ENCODE results near the gene RPLP2. TPM values are rescaled to one million over a fixed set of nuclear protein-coding genes. Genes with fewer than 3 reads are reported as not detected.
A peak's percentile ranks its signal among the peaks of the same experiment; 100 is the strongest.

The RPLP2 gene
- total RNA-seq, 2 experiments from 2014 or later = 2,941 to 2,963 TPM

DNA sequence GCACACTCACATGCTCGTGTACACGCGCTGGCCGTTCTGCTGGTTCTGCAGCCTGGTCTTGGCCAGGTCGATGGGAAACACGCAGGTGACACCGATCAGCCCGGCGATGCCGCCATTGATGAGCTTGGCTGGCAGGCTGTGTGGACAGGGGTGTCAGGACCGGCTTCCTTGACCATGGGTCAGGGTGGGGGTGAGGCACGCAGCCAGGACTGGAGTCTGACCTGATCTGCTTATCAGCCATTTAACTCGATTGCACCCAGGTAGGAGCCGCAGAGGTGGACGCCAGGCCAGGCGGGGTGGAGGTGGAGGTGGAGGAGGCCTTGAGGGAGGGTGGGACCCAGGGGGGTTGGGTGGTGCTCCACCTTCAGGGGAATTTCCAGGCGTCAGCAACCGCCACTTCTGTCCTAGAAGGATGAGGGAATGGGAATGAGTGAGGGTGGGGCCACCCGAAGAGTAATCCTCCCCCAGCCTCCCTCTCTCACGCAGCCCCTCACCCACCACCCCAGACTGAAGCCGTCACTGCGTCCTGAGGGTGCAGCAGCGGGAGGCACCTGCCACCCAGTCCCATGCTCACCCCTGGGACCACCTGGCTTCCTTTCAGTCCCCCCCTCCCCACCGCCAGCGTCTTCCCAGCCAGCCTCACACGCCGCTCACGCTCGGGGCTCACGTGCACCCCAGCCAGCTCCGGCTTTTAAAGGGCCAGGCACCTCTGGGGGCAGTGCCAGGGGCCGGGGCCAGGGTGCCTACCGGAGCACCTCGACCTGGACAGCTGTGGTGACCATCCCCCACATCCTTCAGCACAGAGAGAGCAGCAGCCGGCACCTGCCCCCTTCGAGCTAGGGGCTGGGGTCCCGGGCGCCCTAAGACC lies 14.8 kb upstream of the RPLP2 start:
- intact Hi-C loops (cut with micrococcal nuclease) = loop anchor here (5.0 to 10.0 kb wide), 3 partner anchors 178 to 380 kb away; partner anchors contain the start of genes IRF7 and SIGIRR
- no peak for DNase-seq
- POLR2A ChIA-PET = interaction anchor here (1.1 to 2.5 kb wide), 5 partner anchors 11 to 179 kb away, joined by 4 to 14 read pairs (median 6); partner anchors contain the start of genes IRF7, PIDD1 and RPLP2
- H3K9me3 Mint-ChIP-seq = no peaks in the 10 kb centered on the region
- H3K4me1 Mint-ChIP-seq (ENCODE audit: low read depth) = peaks cover 15% of the 10 kb centered on the region
- CTCF ChIA-PET = interaction anchor here (1.2 kb wide), 1 partner anchor 10 kb away, joined by 6 read pairs; the partner anchor contains the start of gene PIDD1
- peaks cover 15% of the 10 kb centered on the region for H3K36me3 Mint-ChIP-seq
- peak overlapping the region; percentile 81 for H3K4me3 Mint-ChIP-seq
- no peaks in the 10 kb centered on the region for H3K27me3 Mint-ChIP-seq
- H3K27ac Mint-ChIP-seq = no peak overlapping the region

DNA sequence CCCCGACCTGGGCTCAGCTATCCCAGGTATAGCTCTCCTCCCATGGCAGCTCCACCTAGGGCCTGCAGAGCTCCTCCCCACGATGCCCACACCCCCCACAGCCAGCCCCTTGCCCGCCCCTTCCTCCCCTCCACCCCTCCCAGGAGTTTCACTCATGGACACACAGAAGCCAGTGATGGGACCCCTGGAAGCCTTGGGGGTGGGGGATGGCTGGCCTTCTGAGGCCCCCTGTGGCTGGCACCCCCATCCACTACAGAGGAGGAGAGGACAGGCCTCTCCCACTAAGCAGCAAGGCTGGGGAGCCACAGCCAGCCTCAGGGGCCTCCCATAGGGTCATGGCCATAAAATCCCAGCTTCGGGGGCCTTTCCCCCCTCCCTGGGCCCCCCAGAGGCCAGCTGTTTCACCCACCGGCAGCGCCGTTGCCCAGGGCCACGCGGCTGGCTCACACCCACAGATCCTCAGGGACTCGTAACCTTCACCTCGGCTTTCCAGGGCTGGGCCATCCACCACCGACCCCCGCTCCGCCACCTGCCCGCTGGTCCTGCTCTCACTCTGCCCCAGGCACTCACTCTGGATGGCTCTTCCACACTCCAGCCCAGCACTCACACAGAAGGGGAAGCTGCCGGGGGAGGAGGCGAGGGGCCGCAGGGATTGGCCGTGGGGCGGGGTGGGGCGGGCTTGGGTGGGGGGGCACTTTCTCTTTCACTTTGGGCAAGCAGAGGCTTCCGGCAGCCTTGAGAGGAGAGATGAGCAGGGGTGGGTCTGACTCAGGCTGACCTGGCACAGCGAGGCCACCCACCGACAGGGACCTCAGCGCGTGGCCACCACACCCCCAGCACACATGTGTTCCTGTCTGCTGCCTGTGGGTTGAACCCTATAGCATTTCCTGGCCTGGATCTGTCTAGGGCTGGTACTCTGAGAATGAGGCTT lies 13.9 kb upstream of the RPLP2 start:
- POLR2A ChIA-PET = interaction anchor here (0.6 to 2.5 kb wide), 7 partner anchors 10 to 515 kb away, joined by 3 to 14 read pairs (median 6); partner anchors contain the start of genes IRF7, PIDD1 and RPLP2

DNA sequence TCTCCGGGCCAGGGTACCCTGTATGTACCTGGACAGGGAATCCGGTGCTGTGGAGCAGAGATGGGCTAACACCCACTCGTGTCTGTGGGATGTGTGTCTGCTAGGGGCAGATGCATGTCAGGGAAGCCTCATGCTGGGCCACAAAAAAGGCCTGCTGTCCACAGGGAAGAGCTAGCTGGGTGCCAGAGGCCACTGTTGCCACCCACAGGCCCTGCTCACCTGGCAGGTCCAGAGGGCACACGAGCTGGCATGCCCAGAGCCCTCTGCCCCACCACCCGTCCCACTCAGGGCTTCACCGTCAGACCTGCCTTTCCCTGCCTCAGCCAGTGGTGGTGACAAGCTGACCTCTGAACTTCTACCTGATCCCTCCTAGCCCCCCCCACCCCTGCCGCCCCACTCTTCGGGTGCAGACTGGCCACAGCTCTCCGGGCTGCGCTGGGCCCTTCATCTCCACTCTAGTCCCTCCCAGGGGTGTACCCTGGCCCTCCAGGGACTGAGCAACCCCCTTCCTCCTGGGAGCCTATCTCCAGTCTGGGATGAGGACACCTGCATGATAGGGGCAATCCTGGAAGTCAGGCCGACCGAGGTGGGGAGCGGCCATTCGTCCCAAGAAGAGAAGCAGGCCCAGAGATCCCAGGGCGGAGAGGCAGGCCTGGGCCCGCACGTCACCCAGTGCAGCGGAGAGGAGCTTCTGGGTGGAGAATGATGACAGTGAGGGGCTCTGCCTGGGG lies 13.0 kb upstream of the RPLP2 start:
- POLR2A ChIA-PET = interaction anchor here (0.6 to 2.5 kb wide), 8 partner anchors 9 to 515 kb away, joined by 3 to 14 read pairs (median 5); partner anchors contain the start of genes IRF7, PIDD1 and RPLP2
- Mint-ChIP-seq H3K36me3 (peaks cover 15% of the 10 kb centered on the region), H3K27me3 (no peaks in the 10 kb centered on the region), H3K9me3 (no peaks in the 10 kb centered on the region), H3K27ac (peak overlapping the region; percentile 76), H3K4me3 (peak overlapping the region; percentile 81), H3K4me1 (ENCODE audit: low read depth) (peaks cover 15% of the 10 kb centered on the region)
- DNase-seq = no peak
- intact Hi-C loops (cut with micrococcal nuclease) = loop anchor here (1.0 to 10.0 kb wide), 9 partner anchors 9 to 382 kb away; partner anchors contain the start of genes GATD1, IRF7, PIDD1 and RPLP2
- CTCF ChIA-PET = interaction anchor here (1.0 to 1.6 kb wide), 3 partner anchors 8 to 20 kb away, joined by 4 to 6 read pairs (median 5); partner anchors contain the start of genes GATD1 and PIDD1

More for the DNA sequence above, 13.9 kb upstream of the RPLP2 start:
- Mint-ChIP-seq H3K9me3 (no peaks in the 10 kb centered on the region), H3K27ac (peak overlapping the region; percentile 76), H3K4me3 (peak overlapping the region; percentile 81), H3K4me1 (ENCODE audit: low read depth) (peaks cover 15% of the 10 kb centered on the region), H3K36me3 (peaks cover 17% of the 10 kb centered on the region), H3K27me3 (no peaks in the 10 kb centered on the region)
- intact Hi-C loops (cut with micrococcal nuclease) = loop anchor here (1.0 to 10.0 kb wide), 8 partner anchors 9 to 381 kb away; partner anchors contain the start of genes GATD1, IRF7, PIDD1 and RPLP2
- peak; percentile 94 for DNase-seq
- CTCF ChIA-PET = interaction anchor here (1.2 to 1.6 kb wide), 2 partner anchors 9 to 19 kb away, joined by 5 to 6 read pairs; partner anchors contain the start of genes GATD1 and PIDD1

DNA sequence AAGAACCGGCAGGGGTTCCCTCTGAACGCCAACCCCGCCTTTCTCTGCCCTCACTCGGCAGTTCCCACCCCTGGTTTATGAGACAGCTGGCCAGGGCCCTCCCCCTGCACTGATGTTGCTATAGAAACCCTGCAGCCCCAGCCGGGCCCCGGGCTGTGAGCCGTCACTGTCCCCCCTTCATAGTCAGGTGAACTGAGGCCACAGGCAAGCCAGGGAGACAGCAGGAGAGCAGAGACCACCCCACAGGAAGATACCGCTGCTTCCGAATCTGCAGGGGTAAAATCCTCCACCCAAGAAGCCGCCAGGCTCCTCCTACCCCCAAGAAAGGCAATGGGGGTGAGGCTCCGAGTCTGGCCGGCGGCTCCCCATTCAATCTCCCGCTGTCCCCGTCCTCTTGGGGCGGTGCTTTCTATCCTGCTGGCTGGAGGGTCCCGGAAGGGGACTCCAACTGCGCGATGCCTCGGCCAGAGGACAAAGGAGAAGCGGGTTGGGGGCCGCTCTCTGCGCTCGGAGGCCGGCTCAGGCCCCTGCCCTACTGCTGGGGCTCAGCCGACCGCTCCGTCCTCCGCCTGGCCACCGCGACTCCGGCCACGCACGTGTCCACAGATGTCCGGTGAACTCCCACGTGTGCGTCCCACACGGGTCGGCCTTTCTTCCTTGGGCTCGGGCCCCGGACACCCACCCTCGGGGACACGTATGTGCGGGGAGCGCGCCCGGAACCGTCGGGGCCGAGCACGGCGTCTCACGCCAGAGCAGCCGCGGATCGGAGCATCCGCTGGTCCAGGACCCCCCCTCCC lies 12.3 kb upstream of the RPLP2 start:
- DNase-seq = peak; percentile 85
- Mint-ChIP-seq H3K27ac (peak overlapping the region; percentile 76), H3K4me1 (ENCODE audit: low read depth) (peaks cover 15% of the 10 kb centered on the region), H3K9me3 (no peaks in the 10 kb centered on the region), H3K27me3 (no peaks in the 10 kb centered on the region), H3K4me3 (peak overlapping the region; percentile 81), H3K36me3 (peaks cover 12% of the 10 kb centered on the region)
- intact Hi-C loops (cut with micrococcal nuclease) = loop anchor here (1.0 to 10.0 kb wide), 7 partner anchors 21 to 383 kb away; partner anchors contain the start of genes GATD1, IRF7, SIGIRR and TALDO1
- ChIA-PET CTCF (interaction anchor here (1.0 to 1.6 kb wide), 2 partner anchors 11 to 20 kb away, joined by 4 to 5 read pairs; partner anchors contain the start of gene GATD1), POLR2A (interaction anchor here (1.2 to 2.5 kb wide), 4 partner anchors 8 to 21 kb away, joined by 4 to 14 read pairs (median 8); partner anchors contain the start of genes PIDD1 and RPLP2)

DNA sequence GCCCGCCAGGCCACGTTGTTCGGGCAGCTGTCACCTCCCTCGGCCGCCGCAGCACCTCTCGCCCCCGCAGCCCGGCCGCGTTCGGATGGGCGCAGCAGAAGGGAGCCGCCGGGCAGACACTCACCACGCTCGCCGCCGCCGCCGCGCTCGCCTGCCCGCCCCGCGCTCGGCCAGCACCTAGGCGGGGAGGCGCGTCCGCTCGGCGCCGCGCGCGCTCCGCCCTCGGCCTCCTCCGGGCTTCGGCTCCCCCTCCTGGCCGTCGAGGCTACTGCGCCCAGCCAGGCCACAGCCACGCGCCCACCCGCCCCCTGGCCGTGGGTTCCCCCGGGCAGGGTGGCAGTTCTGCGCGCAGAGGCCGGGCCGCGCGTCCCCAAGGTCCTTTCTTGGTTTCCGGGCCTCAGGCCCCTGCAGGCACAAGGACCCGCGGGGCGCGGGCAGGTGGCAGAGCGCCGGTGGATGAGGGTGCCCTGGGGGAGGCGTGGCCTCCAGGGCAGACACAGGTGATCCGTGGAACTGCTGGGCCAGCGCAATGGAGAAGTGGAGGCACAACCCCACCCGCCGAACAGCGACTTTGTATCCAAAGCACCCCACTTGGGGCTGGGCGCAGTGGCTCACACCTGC lies 11.6 kb upstream of the RPLP2 start, which contains the start of gene SLC25A22:
Gene SLC25A22 (minus strand): TSS at position 189 of the 621 bp plus-strand sequence. CDS start 3,275 bp downstream, outside the sequence.
- ChIA-PET POLR2A (no interaction called here), CTCF (interaction anchor here (1.2 kb wide), 1 partner anchor 11 kb away, joined by 7 read pairs; the partner anchor contains the start of gene RPLP2)
- Mint-ChIP-seq H3K27ac (peak within 1 kb of the TSS; percentile 76), H3K9me3 (no peaks in the 10 kb centered on the region), H3K4me1 (ENCODE audit: low read depth) (peaks cover 19% of the 10 kb centered on the region), H3K4me3 (peak within 1 kb of the TSS; percentile 81), H3K36me3 (peaks cover 12% of the 10 kb centered on the region), H3K27me3 (no peaks in the 10 kb centered on the region)
- peak; percentile 88 for DNase-seq
- intact Hi-C loops (cut with micrococcal nuclease) = loop anchor here (5.0 to 10.0 kb wide), 3 partner anchors 181 to 383 kb away; partner anchors contain the start of genes IRF7 and SIGIRR

DNA sequence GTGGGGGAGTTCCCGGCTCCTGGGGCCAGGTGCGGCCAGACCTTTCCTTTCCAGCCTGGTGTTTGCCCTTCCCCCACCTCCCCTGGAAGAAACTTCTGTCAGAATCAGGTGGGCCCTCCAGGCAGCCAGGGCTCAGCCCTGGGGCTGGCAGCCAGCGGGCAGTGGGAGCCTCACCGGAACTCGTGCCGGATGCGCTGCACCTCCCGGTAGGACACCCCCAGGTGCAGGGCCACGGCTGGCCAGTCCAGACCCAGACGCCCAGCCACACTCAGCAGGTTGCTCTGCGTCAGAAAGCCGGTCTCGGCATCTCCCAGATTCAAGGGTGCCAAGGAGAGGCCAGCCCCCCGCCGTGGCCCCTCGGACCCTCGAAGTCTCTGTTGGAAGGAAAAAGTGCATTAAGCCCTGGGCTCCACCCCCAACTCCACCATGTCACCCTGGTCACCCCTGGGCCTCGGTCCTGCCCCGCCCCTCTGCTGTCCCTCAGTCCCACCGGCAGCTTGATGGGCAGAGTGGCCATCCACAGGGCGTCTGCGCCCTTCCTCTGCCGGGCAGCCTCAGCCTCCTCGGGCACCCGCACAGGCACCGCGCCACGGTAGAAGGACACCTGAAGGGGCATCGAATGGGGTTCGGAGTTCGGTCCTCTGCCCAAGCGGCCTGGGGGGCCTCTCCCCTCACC lies 10.0 kb upstream of the RPLP2 start:
- Mint-ChIP-seq H3K36me3 (peaks cover 7% of the 10 kb centered on the region), H3K27ac (no peak overlapping the region), H3K9me3 (no peaks in the 10 kb centered on the region), H3K27me3 (no peaks in the 10 kb centered on the region), H3K4me3 (no peak overlapping the region), H3K4me1 (ENCODE audit: low read depth) (peaks cover 25% of the 10 kb centered on the region)
- POLR2A ChIA-PET = interaction anchor here (1.2 kb wide), 1 partner anchor 10 kb away, joined by 5 read pairs; the partner anchor contains the start of gene RPLP2
- no peak for DNase-seq
- intact Hi-C loops (cut with micrococcal nuclease) = loop anchor here (5.0 to 10.0 kb wide), 3 partner anchors 182 to 385 kb away; partner anchors contain the start of genes IRF7 and SIGIRR
- CTCF ChIA-PET = interaction anchor here (0.9 to 1.2 kb wide), 2 partner anchors 9 to 22 kb away, joined by 4 to 7 read pairs; partner anchors contain the start of gene RPLP2

DNA sequence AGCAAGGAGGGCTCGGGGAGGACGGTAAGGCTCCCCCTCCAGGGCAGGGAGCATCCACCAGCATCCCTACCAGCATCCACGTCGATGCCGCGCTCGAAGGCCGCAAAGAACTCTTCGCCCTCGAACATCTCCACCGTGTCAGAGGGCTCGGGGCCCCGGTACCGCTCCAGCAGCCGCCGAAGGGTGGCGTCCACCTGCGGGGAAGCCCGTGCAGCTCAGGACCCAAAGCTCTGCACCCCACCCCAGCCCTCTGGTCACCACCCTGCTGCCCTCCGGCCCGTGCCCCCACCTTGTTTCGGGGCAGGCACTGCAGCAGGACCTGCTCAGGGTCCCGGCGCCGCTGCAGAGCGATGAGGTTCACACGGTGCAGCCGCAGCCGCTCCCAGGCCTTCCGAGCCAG lies 9.3 kb upstream of the RPLP2 start:
- H3K27ac Mint-ChIP-seq = no peak overlapping the region
- no peak for DNase-seq
- intact Hi-C loops (cut with micrococcal nuclease) = no loop called here
- ChIA-PET CTCF (no interaction called here), POLR2A (interaction anchor here (1.2 kb wide), 1 partner anchor 9 kb away, joined by 5 read pairs; the partner anchor contains the start of gene RPLP2)
- H3K27me3 Mint-ChIP-seq = no peaks in the 10 kb centered on the region
- H3K9me3 Mint-ChIP-seq = no peaks in the 10 kb centered on the region
- peaks cover 19% of the 10 kb centered on the region for H3K4me1 Mint-ChIP-seq (ENCODE audit: low read depth)
- peaks cover 6% of the 10 kb centered on the region for H3K36me3 Mint-ChIP-seq
- H3K4me3 Mint-ChIP-seq = no peak overlapping the region

DNA sequence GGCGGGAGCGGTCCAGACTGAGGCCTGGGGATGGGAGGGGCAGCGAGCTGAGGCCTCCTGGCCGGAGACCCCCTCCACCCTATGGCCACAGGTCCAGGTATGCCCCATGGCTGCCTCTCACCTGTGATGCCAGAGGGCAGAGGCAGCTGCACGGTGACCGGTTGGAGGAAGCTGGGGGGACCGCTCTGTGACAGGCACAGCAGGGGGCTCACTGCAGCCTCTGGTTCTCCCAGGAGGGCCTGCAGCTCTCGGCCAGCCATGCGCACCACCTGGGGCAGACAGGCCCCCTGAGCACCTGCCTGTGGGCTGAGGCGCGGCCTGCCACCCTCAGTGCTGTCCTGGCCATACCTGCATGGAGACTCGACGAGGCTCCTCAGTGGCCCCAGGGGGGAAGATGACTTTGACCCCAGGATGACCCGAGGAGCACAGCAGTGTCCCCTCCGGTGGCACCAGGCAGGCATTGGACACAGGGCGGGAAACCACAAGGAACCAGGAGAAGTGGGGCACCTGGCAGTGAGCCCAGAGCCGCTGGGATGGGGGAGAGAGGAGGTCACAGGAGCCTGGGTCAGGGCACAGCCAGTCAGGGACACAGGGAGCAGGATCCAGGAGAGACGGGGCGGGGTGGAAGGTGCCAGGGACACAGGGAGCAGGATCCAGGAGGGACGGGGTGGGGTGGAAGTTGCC lies 8.5 kb upstream of the RPLP2 start:
- no peak for DNase-seq
- Mint-ChIP-seq H3K9me3 (no peaks in the 10 kb centered on the region), H3K27me3 (no peaks in the 10 kb centered on the region), H3K4me1 (ENCODE audit: low read depth) (peaks cover 18% of the 10 kb centered on the region), H3K4me3 (no peak overlapping the region), H3K27ac (no peak overlapping the region), H3K36me3 (peaks cover 6% of the 10 kb centered on the region)
- ChIA-PET CTCF (no interaction called here), POLR2A (interaction anchor here (1.2 kb wide), 1 partner anchor 8 kb away, joined by 5 read pairs; the partner anchor contains the start of gene RPLP2)
- intact Hi-C loops (cut with micrococcal nuclease) = no loop called here

Data from activated CD4-positive, alpha-beta memory T cell treated with anti-CD3 and anti-CD28 coated beads for 36 hours (primary cell).